Measurements from ENCODE around the gene G6PC2. TPM values are rescaled to one million over a fixed set of nuclear protein-coding genes. Genes with fewer than 3 reads are reported as not detected.

Gene G6PC2
- total RNA-seq, 4 donors from 2014 or later: 0.59 TPM; not detected in 3

GRCh38 chr2:168892327-168892726, 8.8 kb upstream of the G6PC2 start:
- Histone ChIP-seq H3K36me3 (no peaks in the 10 kb centered on the region), H3K9me3 (no peaks in the 10 kb centered on the region), H3K4me1 (peaks cover 0 to 13% (median 0%) of the 10 kb centered on the region in 3 donors), H3K4me3 (no peak overlapping the region), H3K27ac (no peak overlapping the region), H3K27me3 (no peaks in the 10 kb centered on the region)
- TF ChIP-seq EP300 (IDR thresholded peaks at IDR 0.05) (no peak), CTCF (IDR thresholded peaks at IDR 0.05) (no peak), POLR2AphosphoS5 (IDR thresholded peaks at IDR 0.05) (no peak), POLR2A (IDR thresholded peaks at IDR 0.05) (no peak)
- ATAC-seq: no peak
- 63 to 88% methylated on average over 3 of the region's 3 CpGs for WGBS, 2 donors (ENCODE audit: low coverage in 1 of 2)

GRCh38 chr2:168894101-168894500, 7.0 kb upstream of the G6PC2 start:
- WGBS, 2 donors (ENCODE audit: low coverage in 1 of 2): 82 to 100% methylated on average over 1 of the region's 1 CpG
- ATAC-seq: no peak
- Histone ChIP-seq H3K9me3 (no peaks in the 10 kb centered on the region), H3K27me3 (no peaks in the 10 kb centered on the region), H3K27ac (no peak overlapping the region), H3K4me1 (peaks cover 0 to 13% (median 0%) of the 10 kb centered on the region in 3 donors), H3K4me3 (no peak overlapping the region), H3K36me3 (no peaks in the 10 kb centered on the region)
- TF ChIP-seq POLR2A (IDR thresholded peaks at IDR 0.05): no peak
- TF ChIP-seq EP300 (IDR thresholded peaks at IDR 0.05): no peak
- no peak for TF ChIP-seq POLR2AphosphoS5 (IDR thresholded peaks at IDR 0.05)
- no peak for TF ChIP-seq CTCF (IDR thresholded peaks at IDR 0.05)

GRCh38 chr2:168894720-168895119, 6.4 kb upstream of the G6PC2 start:
- H3K4me1 ChIP-seq: peaks cover 0 to 12% (median 0%) of the 10 kb centered on the region in 3 donors
- H3K27ac ChIP-seq: no peak overlapping the region
- no peak for TF ChIP-seq POLR2AphosphoS5 (IDR thresholded peaks at IDR 0.05)
- no peak for TF ChIP-seq CTCF (IDR thresholded peaks at IDR 0.05)
- no peak for TF ChIP-seq EP300 (IDR thresholded peaks at IDR 0.05)
- TF ChIP-seq POLR2A (IDR thresholded peaks at IDR 0.05): no peak
- no peak for ATAC-seq
- no peak overlapping the region for H3K4me3 ChIP-seq
- no peaks in the 10 kb centered on the region for H3K36me3 ChIP-seq
- H3K9me3 ChIP-seq: no peaks in the 10 kb centered on the region
- no peaks in the 10 kb centered on the region for H3K27me3 ChIP-seq

- no peak for ATAC-seq
- TF ChIP-seq CTCF (IDR thresholded peaks at IDR 0.05): no peak
- TF ChIP-seq POLR2AphosphoS5 (IDR thresholded peaks at IDR 0.05): no peak
- TF ChIP-seq POLR2A (IDR thresholded peaks at IDR 0.05): no peak
- no peak for TF ChIP-seq EP300 (IDR thresholded peaks at IDR 0.05)
- Histone ChIP-seq H3K4me1 (peaks cover 0 to 1% (median 0%) of the 10 kb centered on the region in 3 donors), H3K4me3 (no peak overlapping the region), H3K27ac (no peak overlapping the region), H3K27me3 (no peaks in the 10 kb centered on the region), H3K36me3 (no peaks in the 10 kb centered on the region), H3K9me3 (no peaks in the 10 kb centered on the region)
These were observed 5.3 kb upstream of the G6PC2 start for GRCh38 chr2:168895771-168896170.

- no peak overlapping the region for H3K4me3 ChIP-seq
- no peak for TF ChIP-seq POLR2A (IDR thresholded peaks at IDR 0.05)
- no peak for TF ChIP-seq CTCF (IDR thresholded peaks at IDR 0.05)
- TF ChIP-seq POLR2AphosphoS5 (IDR thresholded peaks at IDR 0.05): no peak
- TF ChIP-seq EP300 (IDR thresholded peaks at IDR 0.05): no peak
- no peaks in the 10 kb centered on the region for H3K4me1 ChIP-seq
- no peaks in the 10 kb centered on the region for H3K36me3 ChIP-seq
- 64 to 67% methylated on average over 3 to 4 of the region's 4 CpGs for WGBS, 2 donors (ENCODE audit: low coverage in 1 of 2)
- no peak for ATAC-seq
- H3K27ac ChIP-seq: no peak overlapping the region
- H3K27me3 ChIP-seq: no peaks in the 10 kb centered on the region
- no peaks in the 10 kb centered on the region for H3K9me3 ChIP-seq
These were observed 4.3 kb upstream of the G6PC2 start for GRCh38 chr2:168896783-168897182.

Data from gastroesophageal sphincter (tissue), 4 donors.